HCT116 (cell line): ENCODE data around the gene C1R. TPM values are rescaled to one million over a fixed set of nuclear protein-coding genes. Genes with fewer than 3 reads are reported as not detected.

Experiments
- ATAC-seq: fragments of 200-7000 bp; cut with Tn5 transposase; 2 replicates; pipeline ENCODE4 v1.9.1; 2020; ENCODE audit warnings: mild to moderate bottlenecking, moderate library complexity
- BruUV-seq: library from RNA; stranded (reverse); fragments of 400-500 nt; replicated peaks from 2 replicates; lab custom pipeline; 2021; lab: Mats Ljungman, UMichigan
- CTCF ChIA-PET: fragments of 300-600 bp; sonication (Branson Sonifier 250); formaldehyde crosslinking; loops from one replicate; lab custom pipeline; 2021; ENCODE audit warnings: antibody characterized with exemption; lab: Charles Lee
- POLR2A ChIA-PET: fragments of 300-600, 350-600 bp; sonication (Branson Sonifier 250); formaldehyde crosslinking; loops from one replicate; lab custom pipeline; 2021; ENCODE audit warnings: antibody characterized with exemption; lab: Charles Lee
- RAD21 ChIA-PET, 2 experiments: fragments of 300-600 bp; sonication (Branson Sonifier 250); formaldehyde crosslinking; loops; one replicate each; lab custom pipeline; 2023; ENCODE audit warnings: low total read pairs in 2 of 2; ENCODE audit not compliant: uncharacterized antibody in 2 of 2, unreplicated experiment in 2 of 2, low non-redundant PET in 1 of 2; lab: Charles Lee
- DNase-seq: peaks from one replicate; pipeline ENCODE4 v3.0.0-alpha.2; 2010; ENCODE audit warnings: low read depth, low spot score
- H2AFZ ChIP-seq: fragments of 200-600 bp; shearing (Covaris generic), sonication (generic); 2 replicates; pipeline ENCODE4 v1.6.1; 2017; ENCODE audit warnings: low read depth, mixed run types, mixed read lengths, antibody characterized with exemption, low read length; ENCODE audit not compliant: poor library complexity, severe bottlenecking
- H3K27ac ChIP-seq: 2 replicates; pipeline ENCODE4 v1.5.1; 2012; ENCODE audit warnings: low read depth, low read length
- H3K27me3 ChIP-seq: fragments of 200-600 bp; sonication (generic); 2 replicates; pipeline ENCODE4 v1.6.1; 2016; ENCODE audit warnings: mixed run types, low read length, mixed read lengths; ENCODE audit not compliant: insufficient read depth
- H3K36me3 ChIP-seq, 2 experiments: fragments of 200-500 bp in 1 of 2; fragments of 200-600 bp in 1 of 2; sonication (Bioruptor generic) in 1 of 2; sonication (generic) in 1 of 2; 2 replicates each; pipeline versions ENCODE4 v1.5.1 to v1.6.1; 2014 to 2016; ENCODE audit warnings: low read length in 2 of 2, inconsistent platforms in 1 of 2, mixed read lengths in 1 of 2, mixed run types in 1 of 2; ENCODE audit not compliant: insufficient read depth in 2 of 2, control insufficient read depth in 1 of 2
- H3K4me1 ChIP-seq, 2 experiments: fragments of 200-600 bp in 1 of 2; sonication (generic) in 1 of 2; 2 replicates each; pipeline versions ENCODE4 v1.5.1 to v1.6.1; 2012 to 2017; ENCODE audit warnings: low read length in 2 of 2, inconsistent platforms in 1 of 2, mild to moderate bottlenecking in 1 of 2, mixed read lengths in 1 of 2, mixed run types in 1 of 2, moderate library complexity in 1 of 2; ENCODE audit not compliant: insufficient read depth in 2 of 2, control insufficient read depth in 1 of 2
- H3K4me2 ChIP-seq: fragments of 200-600 bp; sonication (generic); 2 replicates; pipeline ENCODE4 v1.6.1; 2017; ENCODE audit warnings: mixed run types, low read length, mixed read lengths
- H3K4me3 ChIP-seq, 2 experiments: fragments of 200-600 bp in 1 of 2; sonication (generic) in 1 of 2; replicated peaks in 1 of 2; 2 replicates each; pipeline ENCODE4 v1.5.1; 2011 to 2016; ENCODE audit warnings: low read length in 2 of 2, control low read depth in 1 of 2, low read depth in 1 of 2, mild to moderate bottlenecking in 1 of 2, mixed read lengths in 1 of 2, mixed run types in 1 of 2
- H3K79me2 ChIP-seq: fragments of 200-600 bp; sonication (generic); 2 replicates; pipeline ENCODE4 v1.6.1; 2017; ENCODE audit warnings: mild to moderate bottlenecking, mixed run types, low read length, moderate library complexity, mixed read lengths; ENCODE audit not compliant: insufficient read depth
- H3K9ac ChIP-seq: fragments of 200-600 bp; sonication (generic); 2 replicates; pipeline ENCODE4 v1.6.1; 2016; ENCODE audit warnings: low read length, mixed read lengths
- H3K9me2 ChIP-seq: fragments of 200-600 bp; sonication (generic), shearing (Covaris generic); 2 replicates; pipeline ENCODE4 v1.6.1; 2017; ENCODE audit warnings: mixed run types, mild to moderate bottlenecking, moderate library complexity; ENCODE audit not compliant: insufficient read depth
- H3K9me3 ChIP-seq, 2 experiments: fragments of 200-500 bp in 1 of 2; fragments of 200-600 bp in 1 of 2; sonication (Bioruptor generic) in 1 of 2; sonication (generic) in 1 of 2; 2 replicates each; pipeline ENCODE4 v1.6.1; 2014 to 2017; ENCODE audit warnings: low read length in 2 of 2, mixed read lengths in 2 of 2, inconsistent platforms in 1 of 2, low read depth in 1 of 2, mild to moderate bottlenecking in 1 of 2, mixed run types in 1 of 2, moderate library complexity in 1 of 2; ENCODE audit not compliant: control insufficient read depth in 1 of 2, insufficient read depth in 1 of 2
- H4K20me1 ChIP-seq: fragments of 200-600 bp; sonication (generic), shearing (Covaris generic); 2 replicates; pipeline ENCODE4 v1.6.1; 2017; ENCODE audit warnings: mixed run types, mild to moderate bottlenecking, moderate library complexity; ENCODE audit not compliant: insufficient read depth
- CEBPB ChIP-seq: IDR thresholded peaks from 2 replicates; pipeline ENCODE4 v1.6.1; 2012; ENCODE audit warnings: low read depth
- CTCF ChIP-seq, 3 experiments: fragments of 200-600 bp in 1 of 3; sonication (generic) in 1 of 3; IDR thresholded peaks in 2 of 3; conservative IDR thresholded peaks in 1 of 3; 2 replicates each; pipeline ENCODE4 v1.5.1; 2012 to 2017; ENCODE audit warnings: low read depth in 2 of 3, low read length in 2 of 3, antibody characterized with exemption in 1 of 3, borderline replicate concordance in 1 of 3, control low read depth in 1 of 3, mild to moderate bottlenecking in 1 of 3, mixed read lengths in 1 of 3, mixed run types in 1 of 3, moderate library complexity in 1 of 3; ENCODE audit not compliant: insufficient read depth in 1 of 3
- EGR1 ChIP-seq: IDR thresholded peaks from 2 replicates; pipeline ENCODE4 v1.6.1; 2012; ENCODE audit warnings: low read depth
- ELF1 ChIP-seq: IDR thresholded peaks from 2 replicates; pipeline ENCODE4 v1.6.1; 2012; ENCODE audit warnings: low read depth, borderline replicate concordance
- EZH2 ChIP-seq: fragments of 200-600 bp; sonication (generic); IDR thresholded peaks from 2 replicates; pipeline ENCODE4 v1.6.1; 2017; ENCODE audit warnings: antibody characterized with exemption, mixed run types
- EZH2phosphoT487 ChIP-seq: fragments of 200-600 bp; IDR thresholded peaks from 2 replicates; pipeline ENCODE4 v1.6.1; 2018; ENCODE audit warnings: antibody characterized with exemption, borderline replicate concordance
- FOSL1 ChIP-seq: IDR thresholded peaks from 2 replicates; pipeline ENCODE4 v1.6.1; 2012; ENCODE audit warnings: low read depth
- POLR2A ChIP-seq: IDR thresholded peaks from 2 replicates; pipeline ENCODE4 v1.7.0; 2011; ENCODE audit warnings: borderline replicate concordance; ENCODE audit not compliant: insufficient read depth, insufficient read length; ENCODE audit errors: extremely low read depth
- POLR2AphosphoS5 ChIP-seq: IDR thresholded peaks from 2 replicates; pipeline ENCODE4 v1.6.1; 2011; ENCODE audit warnings: mild to moderate bottlenecking, low read depth, low read length, moderate library complexity
- RAD21 ChIP-seq: IDR thresholded peaks from 2 replicates; pipeline ENCODE4 v1.6.1; 2012; ENCODE audit warnings: low read depth, mild to moderate bottlenecking
- SP1 ChIP-seq: IDR thresholded peaks from 2 replicates; pipeline ENCODE4 v1.6.1; 2012; ENCODE audit warnings: low read depth
- SRF ChIP-seq: IDR thresholded peaks from 2 replicates; pipeline ENCODE4 v1.6.1; 2012; ENCODE audit warnings: low read depth
- TCF7L2 ChIP-seq: IDR thresholded peaks from 2 replicates; pipeline ENCODE4 v1.7.0; 2011; ENCODE audit warnings: borderline replicate concordance, inconsistent platforms; ENCODE audit not compliant: insufficient read depth, insufficient read length; ENCODE audit errors: extremely low read depth
- ZFX ChIP-seq: fragments of 450-650 bp; IDR thresholded peaks from 2 replicates; pipeline ENCODE4 v1.6.1; 2017
- ZNF274 ChIP-seq: fragments of 200-500 bp; sonication (Bioruptor generic); IDR thresholded peaks from 2 replicates; pipeline ENCODE4 v1.6.1; 2014; ENCODE audit warnings: mild to moderate bottlenecking, low read depth, low read length, inconsistent platforms
- intact Hi-C: fragments of 100-400 bp; cut with micrococcal nuclease; formaldehyde crosslinking; loops from 2 replicates; pipeline ENCODE4 v1.10.0; 2022
- total RNA-seq: library from RNA; stranded (reverse); gene quantifications from one replicate; pipeline ENCODE4 v1.2.1, GENCODE V29; 2021; ENCODE audit not compliant: unreplicated experiment
- TF ChIP-seq, protein P1 (sequence below): IDR thresholded peaks from 2 replicates; pipeline ENCODE4 v1.6.1; 2011; ENCODE audit warnings: mild to moderate bottlenecking, low read length, moderate library complexity; ENCODE audit not compliant: insufficient replicate concordance; ENCODE audit errors: extremely low read depth

C1R gene
- total RNA-seq, 1 experiment from 2014 or later: 4.3 TPM

DNA sequence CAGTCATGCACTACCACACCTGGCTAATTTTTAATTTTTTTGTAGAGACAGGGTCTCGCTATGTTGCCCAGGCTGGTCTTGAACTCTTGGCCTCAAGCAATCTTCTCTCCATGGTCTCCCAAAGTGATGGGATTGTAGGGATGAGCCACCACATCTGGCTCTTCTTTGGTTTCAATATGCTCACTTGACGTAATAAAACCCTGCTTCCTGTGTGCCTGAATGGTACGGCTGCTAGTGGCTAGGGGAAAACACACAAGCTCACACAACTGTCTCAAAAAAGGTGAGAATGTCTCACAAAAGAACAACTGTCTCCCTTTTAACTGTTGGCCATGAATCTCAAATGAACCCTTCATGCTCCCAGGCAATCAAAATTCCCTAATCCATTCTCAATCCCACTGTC lies 16.7 kb downstream of the C1R start:
- Histone ChIP-seq H2AFZ (no peak overlapping the region), H3K9ac (no peak overlapping the region), H3K79me2 (no peaks in the 10 kb centered on the region), H3K4me3 (no peak overlapping the region), H3K9me2 (no peaks in the 10 kb centered on the region), H3K36me3 (no peaks in the 10 kb centered on the region), H4K20me1 (no peaks in the 10 kb centered on the region), H3K9me3 (no peaks in the 10 kb centered on the region), H3K27me3 (no peaks in the 10 kb centered on the region), H3K4me2 (no peak overlapping the region), H3K27ac (no peak overlapping the region), H3K4me1 (peaks cover 2 to 7% of the 10 kb centered on the region in 2 experiments; a peak in 2 of 4 replicates)
- ChIA-PET RAD21 (no interaction called here), POLR2A (no interaction called here), CTCF (no interaction called here)
- ATAC-seq (no peak), DNase-seq (no peak)
- no TSS peak for BruUV-seq
- intact Hi-C loops: no loop called here
- TF ChIP-seq RAD21 (no peak), CEBPB (no peak), SP1 (no peak), EZH2 (no peak), ZNF274 (no peak)

DNA sequence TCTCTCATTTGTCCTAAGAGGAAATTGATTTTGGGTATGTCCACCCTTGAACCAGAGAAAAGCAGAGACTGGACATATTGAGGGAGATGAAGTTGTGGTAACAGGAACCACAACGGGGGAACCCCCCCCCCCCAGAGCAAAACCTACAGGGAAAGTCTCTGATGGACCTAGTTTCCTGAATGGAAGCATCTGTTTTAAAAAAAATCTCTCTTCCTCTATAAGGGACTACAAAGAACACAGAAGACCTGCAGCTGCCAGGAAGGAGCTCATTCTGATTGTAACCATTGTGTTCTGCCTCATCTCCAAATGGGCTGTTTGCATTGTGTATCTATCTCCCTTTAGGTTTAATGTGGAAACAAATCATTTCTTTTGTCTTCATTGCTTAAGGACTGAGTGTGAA lies 18.3 kb downstream of the C1R start:
- TF ChIP-seq POLR2A: no peak
- no peak for TF ChIP-seq RAD21
- TF ChIP-seq EZH2phosphoT487: no peak
- no peak for TF ChIP-seq ZNF274
- no peak for TF ChIP-seq POLR2AphosphoS5
- no peak for TF ChIP-seq ELF1
- no peak for TF ChIP-seq FOSL1
- TF ChIP-seq EGR1: no peak
- TF ChIP-seq, protein P1, sequence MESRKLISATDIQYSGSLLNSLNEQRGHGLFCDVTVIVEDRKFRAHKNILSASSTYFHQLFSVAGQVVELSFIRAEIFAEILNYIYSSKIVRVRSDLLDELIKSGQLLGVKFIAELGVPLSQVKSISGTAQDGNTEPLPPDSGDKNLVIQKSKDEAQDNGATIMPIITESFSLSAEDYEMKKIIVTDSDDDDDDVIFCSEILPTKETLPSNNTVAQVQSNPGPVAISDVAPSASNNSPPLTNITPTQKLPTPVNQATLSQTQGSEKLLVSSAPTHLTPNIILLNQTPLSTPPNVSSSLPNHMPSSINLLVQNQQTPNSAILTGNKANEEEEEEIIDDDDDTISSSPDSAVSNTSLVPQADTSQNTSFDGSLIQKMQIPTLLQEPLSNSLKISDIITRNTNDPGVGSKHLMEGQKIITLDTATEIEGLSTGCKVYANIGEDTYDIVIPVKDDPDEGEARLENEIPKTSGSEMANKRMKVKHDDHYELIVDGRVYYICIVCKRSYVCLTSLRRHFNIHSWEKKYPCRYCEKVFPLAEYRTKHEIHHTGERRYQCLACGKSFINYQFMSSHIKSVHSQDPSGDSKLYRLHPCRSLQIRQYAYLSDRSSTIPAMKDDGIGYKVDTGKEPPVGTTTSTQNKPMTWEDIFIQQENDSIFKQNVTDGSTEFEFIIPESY: no peak
- TF ChIP-seq EZH2: no peak
- TF ChIP-seq TCF7L2: no peak
- no peak for TF ChIP-seq SRF
- no peak for TF ChIP-seq CTCF (IDR thresholded peaks at IDR 0.05 in 2 of 3, conservative IDR thresholded peaks at IDR 0.05 in 1 of 3; ENCODE audit: borderline replicate concordance in 1 of 3, insufficient read depth in 1 of 3, low read depth in 2 of 3, low read length in 2 of 3)
- TF ChIP-seq SP1: no peak
- no peak for TF ChIP-seq ZFX
- BruUV-seq: no TSS peak
- H3K4me3 ChIP-seq: no peak overlapping the region
- H3K4me1 ChIP-seq: no peaks in the 10 kb centered on the region
- ChIA-PET CTCF (no interaction called here), RAD21 (no interaction called here), POLR2A (no interaction called here)
- intact Hi-C loops: no loop called here
- H2AFZ ChIP-seq: no peak overlapping the region
- H3K27ac ChIP-seq: no peak overlapping the region
- H3K9ac ChIP-seq: no peak overlapping the region
- no peak for DNase-seq
- no peaks in the 10 kb centered on the region for H4K20me1 ChIP-seq
- no peak for ATAC-seq
- no peaks in the 10 kb centered on the region for H3K9me2 ChIP-seq
- no peak overlapping the region for H3K4me2 ChIP-seq
- no peaks in the 10 kb centered on the region for H3K9me3 ChIP-seq
- no peaks in the 10 kb centered on the region for H3K79me2 ChIP-seq
- H3K27me3 ChIP-seq: no peaks in the 10 kb centered on the region
- no peaks in the 10 kb centered on the region for H3K36me3 ChIP-seq
